ENCODE data around the gene ETNK1. TPM values are rescaled to one million over a fixed set of nuclear protein-coding genes. Genes with fewer than 3 reads are reported as not detected.

ETNK1 gene
- total and polyA plus RNA-seq, 2 donors (not counting 1 experiment from before 2014, with no cell fraction given), result 19.0 to 56.1 TPM

DNA sequence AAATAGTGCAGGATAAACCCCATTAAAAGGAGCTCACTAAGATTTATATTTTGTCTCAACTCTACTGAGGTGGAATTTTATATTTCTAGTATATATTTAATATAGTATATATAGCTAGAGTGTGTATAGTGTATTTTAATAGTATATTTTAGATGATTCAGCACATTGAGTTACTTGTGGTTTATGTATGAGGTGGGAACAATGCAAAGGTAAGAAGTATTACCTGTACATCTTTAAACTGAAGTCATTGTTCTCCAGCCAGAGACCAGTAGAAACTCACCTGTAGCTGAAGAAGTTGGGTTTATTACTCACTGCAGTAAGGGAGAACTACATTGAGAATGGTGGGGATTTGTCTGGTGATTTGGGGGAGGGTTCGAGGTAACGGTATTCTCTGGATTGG is 15.9 kb downstream of the ETNK1 start:
- no peak overlapping the region for H3K4me3 ChIP-seq (replicated peaks in 1 of 4; ENCODE audit: control extremely low read depth in 1 of 4, insufficient read depth in 1 of 4, low read depth in 3 of 4, low read length in 4 of 4)
- no peak overlapping the region for H3K27ac ChIP-seq (ENCODE audit: insufficient read depth, low read length)
- no peak overlapping the region for H3K4me2 ChIP-seq (ENCODE audit: extremely low read depth, insufficient read depth, low read length)
- TF ChIP-seq CTCF (conservative IDR thresholded peaks at IDR 0.05 in 1 of 2, IDR thresholded peaks at IDR 0.05 in 1 of 2; ENCODE audit: low read depth in 1 of 2, low read length in 2 of 2), result no peak
- TF ChIP-seq EZH2 (IDR thresholded peaks at IDR 0.05; ENCODE audit: low read length, missing control alignments), result no peak
- no peak for DNase-seq (ENCODE audit: low read depth in 2 of 2)
- H4K20me1 ChIP-seq (ENCODE audit: control insufficient read depth, extremely low read depth, insufficient read depth, low read length), result no peaks in the 10 kb centered on the region
- H3K9me3 ChIP-seq (ENCODE audit: control insufficient read depth, insufficient read depth, low read depth, low read length), result no peaks in the 10 kb centered on the region
- H2AFZ ChIP-seq (ENCODE audit: low read length), result no peak overlapping the region
- peaks cover 25% of the 10 kb centered on the region for H3K79me2 ChIP-seq (ENCODE audit: control insufficient read depth, insufficient read depth, low read length)
- no peaks in the 10 kb centered on the region for H3K4me1 ChIP-seq (ENCODE audit: control insufficient read depth, extremely low read depth, insufficient read depth, low read length)
- H3K36me3 ChIP-seq (ENCODE audit: control insufficient read depth, insufficient read depth, low read length), result no peaks in the 10 kb centered on the region
- H3K9ac ChIP-seq (ENCODE audit: insufficient read depth, low read length), result no peak overlapping the region
- no peaks in the 10 kb centered on the region for H3K27me3 ChIP-seq (ENCODE audit: control insufficient read depth, insufficient read depth, low read length)

- DNase-seq (ENCODE audit: low read depth in 2 of 2), result peak in 1 of 2 donors; percentile 14
- Histone ChIP-seq H3K36me3 (ENCODE audit: control insufficient read depth, insufficient read depth, low read length) (no peaks in the 10 kb centered on the region), H2AFZ (ENCODE audit: low read length) (no peak overlapping the region), H3K27me3 (ENCODE audit: control insufficient read depth, insufficient read depth, low read length) (no peaks in the 10 kb centered on the region), H3K79me2 (ENCODE audit: control insufficient read depth, insufficient read depth, low read length) (peaks cover 21% of the 10 kb centered on the region), H3K4me3 (replicated peaks in 1 of 4; ENCODE audit: control extremely low read depth in 1 of 4, insufficient read depth in 1 of 4, low read depth in 3 of 4, low read length in 4 of 4) (no peak overlapping the region), H3K9ac (ENCODE audit: insufficient read depth, low read length) (no peak overlapping the region), H3K4me2 (ENCODE audit: extremely low read depth, insufficient read depth, low read length) (no peak overlapping the region), H3K9me3 (ENCODE audit: control insufficient read depth, insufficient read depth, low read depth, low read length) (no peaks in the 10 kb centered on the region), H4K20me1 (ENCODE audit: control insufficient read depth, extremely low read depth, insufficient read depth, low read length) (no peaks in the 10 kb centered on the region), H3K4me1 (ENCODE audit: control insufficient read depth, extremely low read depth, insufficient read depth, low read length) (no peaks in the 10 kb centered on the region), H3K27ac (ENCODE audit: insufficient read depth, low read length) (no peak overlapping the region)
- no peak for TF ChIP-seq EZH2 (IDR thresholded peaks at IDR 0.05; ENCODE audit: low read length, missing control alignments)
- no peak for TF ChIP-seq CTCF (conservative IDR thresholded peaks at IDR 0.05 in 1 of 2, IDR thresholded peaks at IDR 0.05 in 1 of 2; ENCODE audit: low read depth in 1 of 2, low read length in 2 of 2)
Observed at GRCh38 chr12:22641353-22642053, 16.5 kb downstream of the ETNK1 start.

- TF ChIP-seq EZH2 (IDR thresholded peaks at IDR 0.05; ENCODE audit: low read length, missing control alignments) (no peak), CTCF (conservative IDR thresholded peaks at IDR 0.05 in 1 of 2, IDR thresholded peaks at IDR 0.05 in 1 of 2; ENCODE audit: low read depth in 1 of 2, low read length in 2 of 2) (no peak)
- peaks cover 2% of the 10 kb centered on the region for H3K79me2 ChIP-seq (ENCODE audit: control insufficient read depth, insufficient read depth, low read length)
Observed at GRCh38 chr12:22648668-22649067, 23.7 kb downstream of the ETNK1 start.

More at GRCh38 chr12:22648668-22649067, 23.7 kb downstream of the ETNK1 start:
- Histone ChIP-seq H3K4me3 (replicated peaks in 1 of 4; ENCODE audit: control extremely low read depth in 1 of 4, insufficient read depth in 1 of 4, low read depth in 3 of 4, low read length in 4 of 4) (no peak overlapping the region), H3K36me3 (ENCODE audit: control insufficient read depth, insufficient read depth, low read length) (no peaks in the 10 kb centered on the region), H3K27me3 (ENCODE audit: control insufficient read depth, insufficient read depth, low read length) (no peaks in the 10 kb centered on the region), H3K9ac (ENCODE audit: insufficient read depth, low read length) (no peak overlapping the region), H3K4me1 (ENCODE audit: control insufficient read depth, extremely low read depth, insufficient read depth, low read length) (no peaks in the 10 kb centered on the region), H3K27ac (ENCODE audit: insufficient read depth, low read length) (no peak overlapping the region), H4K20me1 (ENCODE audit: control insufficient read depth, extremely low read depth, insufficient read depth, low read length) (no peaks in the 10 kb centered on the region), H3K9me3 (ENCODE audit: control insufficient read depth, insufficient read depth, low read depth, low read length) (no peaks in the 10 kb centered on the region), H3K4me2 (ENCODE audit: extremely low read depth, insufficient read depth, low read length) (no peak overlapping the region), H2AFZ (ENCODE audit: low read length) (no peak overlapping the region)
- DNase-seq (ENCODE audit: low read depth in 2 of 2), result no peak

All from fibroblast of lung (primary cell).